HepG2 (cell line): Measurements from ENCODE around the gene NBEAL2. TPM values are rescaled to one million over a fixed set of nuclear protein-coding genes. Genes with fewer than 3 reads are reported as not detected.

Experiments
- ATF7 ChIP-seq, 2 experiments: fragments of 450-650 bp in 1 of 2; sonication (generic) in 1 of 2; formaldehyde crosslinking in 1 of 2; IDR thresholded peaks; 2 replicates each; pipeline versions ENCODE4 v1.4.0 to v1.6.1; 2016 to 2020; ENCODE audit warnings: antibody characterized with exemption in 1 of 2, mild to moderate bottlenecking in 1 of 2, missing genetic modification reagents in 1 of 2
- EP300 ChIP-seq, 3 experiments: sonication (generic) in 1 of 3; formaldehyde crosslinking in 1 of 3; IDR thresholded peaks; 2 replicates each; pipeline versions ENCODE4 v1.5.1 to v1.6.1; 2011 to 2020; ENCODE audit warnings: low read depth in 2 of 3, low read length in 2 of 3, borderline replicate concordance in 1 of 3, improper control_type of control experiment in 1 of 3, mild to moderate bottlenecking in 1 of 3, missing genetic modification reagents in 1 of 3, moderate library complexity in 1 of 3
- FOXK1 ChIP-seq: sonication (generic); formaldehyde crosslinking; IDR thresholded peaks from 2 replicates; pipeline ENCODE4 v1.4.0; 2020; ENCODE audit warnings: low read depth, missing genetic modification reagents, borderline replicate concordance
- GATAD2A ChIP-seq: IDR thresholded peaks from 2 replicates; pipeline ENCODE4 v1.6.1; 2016
- HMG20A ChIP-seq: IDR thresholded peaks from 2 replicates; pipeline ENCODE4 v1.6.1; 2016; ENCODE audit warnings: borderline replicate concordance
- HNF4A ChIP-seq: sonication (generic); formaldehyde crosslinking; IDR thresholded peaks from 2 replicates; pipeline ENCODE4 v1.4.0; 2020; ENCODE audit warnings: missing genetic modification reagents
- NONO ChIP-seq, 2 experiments: fragments of 450-650 bp in 1 of 2; sonication (generic) in 1 of 2; formaldehyde crosslinking in 1 of 2; IDR thresholded peaks in 1 of 2; conservative IDR thresholded peaks in 1 of 2; 2 replicates each; pipeline versions ENCODE4 v1.6.1 to v1.8.0; 2017 to 2022; ENCODE audit warnings: mild to moderate bottlenecking in 1 of 2, missing genetic modification reagents in 1 of 2, moderate library complexity in 1 of 2
- PPARG ChIP-seq: conservative IDR thresholded peaks from 2 replicates; pipeline ENCODE4 v1.6.1; 2016; ENCODE audit warnings: missing biosample characterization, missing genetic modification reagents
- TCF12 ChIP-seq, 2 experiments: fragments of 450-650 bp in 1 of 2; sonication (generic) in 1 of 2; formaldehyde crosslinking in 1 of 2; IDR thresholded peaks; 2 replicates each; pipeline versions ENCODE4 v1.6.1 to v1.8.0; 2017 to 2022; ENCODE audit warnings: antibody characterized with exemption in 1 of 2, mild to moderate bottlenecking in 1 of 2, missing genetic modification reagents in 1 of 2, moderate library complexity in 1 of 2
- XRCC5 ChIP-seq: fragments of 200-400 bp; formaldehyde crosslinking; optimal IDR thresholded peaks from 2 replicates; pipeline ENCODE3; 2017; ENCODE audit warnings: mild to moderate bottlenecking, low read length
- ZBTB8A ChIP-seq: sonication (generic); formaldehyde crosslinking; IDR thresholded peaks from 2 replicates; pipeline ENCODE4 v1.4.0; 2020; ENCODE audit warnings: mild to moderate bottlenecking, low read depth, missing genetic modification reagents, borderline replicate concordance
- ZMYM3 ChIP-seq: sonication (generic); formaldehyde crosslinking; IDR thresholded peaks from 2 replicates; pipeline ENCODE4 v1.5.1; 2020; ENCODE audit warnings: mild to moderate bottlenecking, missing genetic modification reagents
- ZNF292 ChIP-seq: sonication (generic); formaldehyde crosslinking; IDR thresholded peaks from 2 replicates; pipeline ENCODE4 v1.8.1; 2022; ENCODE audit warnings: mild to moderate bottlenecking, low read depth, missing genetic modification reagents, borderline replicate concordance
- ZNF777 ChIP-seq: sonication (generic); formaldehyde crosslinking; IDR thresholded peaks from 2 replicates; pipeline ENCODE4 v1.4.0; 2020; ENCODE audit warnings: missing genetic modification reagents
- polyA plus RNA-seq, 8 experiments: library from polyadenylated mRNA; depleted of rRNA in 3 of 8; stranded (reverse) in 7 of 8; unstranded in 1 of 8; fragments of >200 nt; fragmentation: Illumina TruSeq in 4 of 8; extraction: Trizol in 4 of 8; gene quantifications; 2 replicates each; pipeline versions ENCODE4 v1.2.1 to v1.2.3, GENCODE V29; 2011 to 2016; ENCODE audit warnings: low read depth in 4 of 8, missing spikeins in 1 of 8, mixed read lengths in 1 of 8; ENCODE audit not compliant: insufficient read depth in 1 of 8
- total RNA-seq, 5 experiments: library from RNA; depleted of rRNA; stranded (reverse); fragments of >200 nt; fragmentation: Illumina TruSeq; extraction: Trizol; gene quantifications; 2 replicates each; pipeline ENCODE4 v1.2.3, GENCODE V29; 2016; ENCODE audit warnings: low read depth in 1 of 5
- TF ChIP-seq, protein P1 (sequence below): sonication (generic); formaldehyde crosslinking; IDR thresholded peaks from 2 replicates; pipeline ENCODE4 v1.5.1; 2020; ENCODE audit warnings: mild to moderate bottlenecking, missing genetic modification reagents
- TF ChIP-seq, protein P2 (sequence below), 2 experiments: fragments of 450-650 bp in 1 of 2; sonication (generic) in 1 of 2; formaldehyde crosslinking; IDR thresholded peaks; 2 replicates each; pipeline versions ENCODE4 v1.5.0 to v1.8.0; 2020 to 2022; ENCODE audit warnings: mild to moderate bottlenecking in 1 of 2, missing genetic modification reagents in 1 of 2
- TF ChIP-seq, protein P3 (sequence below): sonication (generic); formaldehyde crosslinking; IDR thresholded peaks from 2 replicates; pipeline ENCODE4 v1.5.0; 2020; ENCODE audit warnings: mild to moderate bottlenecking, missing genetic modification reagents, borderline replicate concordance
- TF ChIP-seq, protein P4 (sequence below): sonication (generic); formaldehyde crosslinking; conservative IDR thresholded peaks from 2 replicates; pipeline ENCODE4 v1.8.0; 2022; ENCODE audit warnings: missing genetic modification reagents

The NBEAL2 gene
- total and polyA plus RNA-seq, 2 of the 13 experiments (the other 11 are each of a cell fraction or from before 2014, with no cell fraction given), result 9.7 to 12.4 TPM

DNA sequence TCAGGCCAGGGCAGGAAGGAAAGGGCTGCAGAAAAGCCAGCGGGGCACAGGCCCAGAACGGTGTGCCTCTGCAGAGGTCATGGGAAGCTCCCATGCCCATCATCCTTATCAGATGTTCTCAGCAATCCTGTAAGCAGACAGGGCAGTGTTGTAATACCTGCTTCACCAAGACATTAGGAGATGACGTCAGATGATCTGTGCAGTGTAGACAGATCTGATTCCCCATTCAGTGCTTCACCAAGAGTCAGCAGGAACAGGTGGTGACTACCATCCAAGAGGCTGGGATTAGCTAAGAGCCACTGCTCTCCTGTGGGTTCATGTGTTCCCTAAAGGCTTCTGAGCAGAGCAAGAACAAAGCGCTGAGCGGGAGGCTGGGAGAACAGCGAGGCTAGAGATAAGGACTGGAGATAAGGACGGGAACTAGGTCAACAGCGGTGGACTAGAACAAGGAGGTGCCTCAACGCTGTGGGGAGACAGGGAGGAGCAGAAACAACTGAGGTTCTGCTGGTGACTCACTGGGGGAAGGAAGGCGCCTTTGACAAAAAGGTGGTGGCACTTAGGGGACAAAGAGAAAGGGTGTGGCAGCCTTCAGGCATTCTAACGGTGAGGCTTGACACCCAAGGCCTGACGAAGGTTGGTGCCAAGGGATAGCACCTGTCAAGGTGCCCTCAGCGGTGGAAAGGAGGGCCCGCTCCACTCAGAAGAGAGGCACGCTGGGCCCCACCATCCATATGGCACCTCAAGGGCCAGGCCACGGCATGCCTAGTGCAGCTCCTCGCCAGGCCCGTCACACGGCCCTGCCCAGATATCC is 31.3 kb upstream of the NBEAL2 start (continued):
- TF ChIP-seq ZNF777 (no peak), EP300 (IDR thresholded peaks at IDR 0.05; ENCODE audit: low read depth in 2 of 2, low read length in 2 of 2) (peak in 1 of 2 experiments; percentile 81; a peak in 2 of 4 replicates), EP300 (CRISPR knock-in tag; IDR thresholded peaks at IDR 0.05; ENCODE audit: borderline replicate concordance) (peak; percentile 64; the same call in 1 of the 2 replicates), ATF7 (IDR thresholded peaks at IDR 0.05) (peak; percentile 97), ATF7 (CRISPR knock-in tag; IDR thresholded peaks at IDR 0.05) (no peak), PPARG (CRISPR knock-in tag) (0 out of 2 replicates have a peak, but pooled peaks have one; percentile 45), FOXK1 (peak; percentile 15; the same call in 1 of the 2 replicates), ZMYM3 (CRISPR knock-in tag) (peak; percentile 52; the same call in 1 of the 2 replicates), ZBTB8A (CRISPR knock-in tag) (no peak), HNF4A (CRISPR knock-in tag) (peak; percentile 67), ZNF292 (peak; percentile 70; the same call in 1 of the 2 replicates), XRCC5 (peak; percentile 59), NONO (IDR thresholded peaks at IDR 0.05) (no peak), NONO (CRISPR knock-in tag; conservative IDR thresholded peaks at IDR 0.05) (0 out of 2 replicates have a peak, but pooled peaks have one; percentile 18), HMG20A (CRISPR knock-in tag) (peak; percentile 50; the same call in 1 of the 2 replicates), TCF12 (IDR thresholded peaks at IDR 0.05) (no peak), TCF12 (CRISPR knock-in tag; IDR thresholded peaks at IDR 0.05) (0 out of 2 replicates have a peak, but pooled peaks have one; percentile 28), GATAD2A (peak; percentile 81)
- TF ChIP-seq, protein P1, sequence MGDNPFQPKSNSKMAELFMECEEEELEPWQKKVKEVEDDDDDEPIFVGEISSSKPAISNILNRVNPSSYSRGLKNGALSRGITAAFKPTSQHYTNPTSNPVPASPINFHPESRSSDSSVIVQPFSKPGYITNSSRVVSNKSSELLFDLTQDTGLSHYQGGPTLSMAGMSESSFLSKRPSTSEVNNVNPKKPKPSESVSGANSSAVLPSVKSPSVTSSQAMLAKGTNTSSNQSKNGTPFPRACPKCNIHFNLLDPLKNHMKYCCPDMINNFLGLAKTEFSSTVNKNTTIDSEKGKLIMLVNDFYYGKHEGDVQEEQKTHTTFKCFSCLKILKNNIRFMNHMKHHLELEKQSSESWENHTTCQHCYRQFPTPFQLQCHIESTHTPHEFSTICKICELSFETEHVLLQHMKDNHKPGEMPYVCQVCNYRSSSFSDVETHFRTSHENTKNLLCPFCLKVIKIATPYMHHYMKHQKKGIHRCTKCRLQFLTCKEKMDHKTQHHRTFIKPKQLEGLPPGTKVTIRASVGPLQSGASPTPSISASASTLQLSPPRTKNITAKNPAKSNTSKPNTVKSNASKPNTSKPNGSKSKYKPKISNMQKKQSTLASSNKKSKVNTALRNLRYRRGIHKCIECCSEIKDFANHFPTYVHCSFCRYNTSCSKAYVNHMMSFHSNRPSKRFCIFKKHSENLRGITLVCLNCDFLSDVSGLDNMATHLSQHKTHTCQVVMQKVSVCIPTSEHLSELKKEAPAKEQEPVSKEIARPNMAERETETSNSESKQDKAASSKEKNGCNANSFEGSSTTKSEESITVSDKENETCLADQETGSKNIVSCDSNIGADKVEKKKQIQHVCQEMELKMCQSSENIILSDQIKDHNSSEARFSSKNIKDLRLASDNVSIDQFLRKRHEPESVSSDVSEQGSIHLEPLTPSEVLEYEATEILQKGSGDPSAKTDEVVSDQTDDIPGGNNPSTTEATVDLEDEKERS (CRISPR knock-in tag), result 0 out of 2 replicates have a peak, but pooled peaks have one; percentile 34
- TF ChIP-seq, protein P2, sequence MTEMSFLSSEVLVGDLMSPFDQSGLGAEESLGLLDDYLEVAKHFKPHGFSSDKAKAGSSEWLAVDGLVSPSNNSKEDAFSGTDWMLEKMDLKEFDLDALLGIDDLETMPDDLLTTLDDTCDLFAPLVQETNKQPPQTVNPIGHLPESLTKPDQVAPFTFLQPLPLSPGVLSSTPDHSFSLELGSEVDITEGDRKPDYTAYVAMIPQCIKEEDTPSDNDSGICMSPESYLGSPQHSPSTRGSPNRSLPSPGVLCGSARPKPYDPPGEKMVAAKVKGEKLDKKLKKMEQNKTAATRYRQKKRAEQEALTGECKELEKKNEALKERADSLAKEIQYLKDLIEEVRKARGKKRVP (CRISPR knock-in tag; IDR thresholded peaks at IDR 0.05), result no peak
- TF ChIP-seq, protein P3, sequence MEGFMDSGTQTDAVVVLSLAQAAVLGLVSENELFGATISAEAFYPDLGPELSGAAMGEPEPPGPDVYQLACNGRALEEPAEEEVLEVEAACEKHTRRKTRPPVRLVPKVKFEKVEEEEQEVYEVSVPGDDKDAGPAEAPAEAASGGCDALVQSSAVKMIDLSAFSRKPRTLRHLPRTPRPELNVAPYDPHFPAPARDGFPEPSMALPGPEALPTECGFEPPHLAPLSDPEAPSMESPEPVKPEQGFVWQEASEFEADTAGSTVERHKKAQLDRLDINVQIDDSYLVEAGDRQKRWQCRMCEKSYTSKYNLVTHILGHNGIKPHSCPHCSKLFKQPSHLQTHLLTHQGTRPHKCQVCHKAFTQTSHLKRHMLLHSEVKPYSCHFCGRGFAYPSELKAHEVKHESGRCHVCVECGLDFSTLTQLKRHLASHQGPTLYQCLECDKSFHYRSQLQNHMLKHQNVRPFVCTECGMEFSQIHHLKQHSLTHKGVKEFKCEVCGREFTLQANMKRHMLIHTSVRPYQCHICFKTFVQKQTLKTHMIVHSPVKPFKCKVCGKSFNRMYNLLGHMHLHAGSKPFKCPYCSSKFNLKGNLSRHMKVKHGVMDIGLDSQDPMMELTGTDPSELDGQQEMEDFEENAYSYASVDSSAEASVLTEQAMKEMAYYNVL, result peak; percentile 65; the same call in 1 of the 2 replicates
- TF ChIP-seq, protein P4, sequence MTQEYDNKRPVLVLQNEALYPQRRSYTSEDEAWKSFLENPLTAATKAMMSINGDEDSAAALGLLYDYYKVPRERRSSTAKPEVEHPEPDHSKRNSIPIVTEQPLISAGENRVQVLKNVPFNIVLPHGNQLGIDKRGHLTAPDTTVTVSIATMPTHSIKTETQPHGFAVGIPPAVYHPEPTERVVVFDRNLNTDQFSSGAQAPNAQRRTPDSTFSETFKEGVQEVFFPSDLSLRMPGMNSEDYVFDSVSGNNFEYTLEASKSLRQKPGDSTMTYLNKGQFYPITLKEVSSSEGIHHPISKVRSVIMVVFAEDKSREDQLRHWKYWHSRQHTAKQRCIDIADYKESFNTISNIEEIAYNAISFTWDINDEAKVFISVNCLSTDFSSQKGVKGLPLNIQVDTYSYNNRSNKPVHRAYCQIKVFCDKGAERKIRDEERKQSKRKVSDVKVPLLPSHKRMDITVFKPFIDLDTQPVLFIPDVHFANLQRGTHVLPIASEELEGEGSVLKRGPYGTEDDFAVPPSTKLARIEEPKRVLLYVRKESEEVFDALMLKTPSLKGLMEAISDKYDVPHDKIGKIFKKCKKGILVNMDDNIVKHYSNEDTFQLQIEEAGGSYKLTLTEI (CRISPR knock-in tag), result no peak
